ENCODE data around the gene CCR7. TPM values are rescaled to one million over a fixed set of nuclear protein-coding genes. Genes with fewer than 3 reads are reported as not detected.

CCR7 gene
- total RNA-seq (2014; rRNA removed) = 0.26 TPM in 1 of 2 replicates, not detected in the other
- polyA plus RNA-seq (2012) = 0.53 TPM

- no peak for DNase-seq (ENCODE audit: low read depth)
Measured at GRCh38 chr17:40564883-40565768, at the start of gene CCR7. Gene CCR7 (minus strand): TSS chr17:40565472. CDS start chr17:40565409, 63 bp downstream.

DNA sequence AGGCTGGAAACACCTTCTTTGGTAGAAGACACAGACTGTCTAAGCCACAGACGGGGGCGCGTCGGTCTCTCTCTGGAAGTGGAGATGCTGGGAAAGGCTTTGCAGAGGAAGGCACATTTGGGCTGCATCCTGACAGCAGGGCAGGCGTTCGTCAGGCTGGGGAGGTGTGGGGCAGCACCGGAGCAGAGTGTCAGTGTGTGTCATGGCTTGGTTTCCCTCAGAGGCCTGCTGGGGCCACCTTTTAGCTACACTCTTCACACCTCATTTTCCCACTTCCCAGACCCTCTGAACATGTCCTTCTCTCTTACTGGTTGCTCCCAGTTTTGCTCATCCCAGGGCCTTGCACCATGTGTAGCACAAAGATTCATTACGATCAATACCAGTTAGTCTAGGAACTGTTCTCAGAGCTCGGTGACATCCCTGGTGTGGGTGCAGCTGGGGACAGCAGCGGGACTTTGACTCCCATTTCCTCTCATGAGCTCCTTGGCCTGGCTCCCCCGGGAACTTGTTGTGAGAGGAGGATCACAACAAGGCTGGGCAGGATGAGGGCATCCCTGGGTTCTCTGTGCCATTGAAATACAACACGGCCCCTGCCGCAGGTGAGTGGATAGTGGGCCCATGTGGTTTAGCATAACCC is 49.3 kb upstream of the CCR7 start:
- DNase-seq (ENCODE audit: low read depth) = no peak

DNA sequence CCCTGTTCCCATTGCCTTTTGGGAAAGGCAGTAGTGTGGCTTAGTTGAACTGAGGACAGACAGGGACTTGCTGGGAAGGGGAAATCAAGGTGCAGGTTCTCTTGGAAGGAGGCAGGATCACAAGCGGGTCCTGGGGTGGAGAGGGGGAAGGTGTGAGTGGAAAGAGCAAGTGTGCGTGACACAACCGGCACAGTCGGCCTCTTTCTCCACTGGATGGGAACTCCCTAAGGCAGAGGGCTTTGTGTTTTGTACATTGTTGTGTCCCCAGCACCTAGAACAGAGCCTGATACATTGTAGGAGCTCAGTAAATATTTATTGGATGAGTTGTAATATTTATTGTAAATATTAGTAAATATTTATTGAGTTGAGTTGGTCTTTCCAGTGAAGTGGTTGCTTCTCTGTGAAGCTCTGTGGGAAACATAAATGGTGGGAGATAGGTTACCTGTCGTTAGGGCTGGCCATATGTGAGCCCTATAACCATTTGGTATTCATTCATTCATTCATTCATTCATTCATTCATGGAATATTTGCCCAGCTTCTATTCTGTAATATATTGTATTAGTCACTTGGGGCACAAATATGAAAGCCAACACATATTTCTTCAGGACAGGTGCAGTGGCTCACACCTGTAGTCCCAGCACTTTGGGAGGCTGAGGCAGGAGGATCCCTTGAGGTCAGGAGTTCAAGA is 48.3 kb upstream of the CCR7 start:
- no peak for DNase-seq (ENCODE audit: low read depth)

GRCh38 chr17:40612599-40613244 is 47.5 kb upstream of the CCR7 start:
- no peak for DNase-seq (ENCODE audit: low read depth)

DNA sequence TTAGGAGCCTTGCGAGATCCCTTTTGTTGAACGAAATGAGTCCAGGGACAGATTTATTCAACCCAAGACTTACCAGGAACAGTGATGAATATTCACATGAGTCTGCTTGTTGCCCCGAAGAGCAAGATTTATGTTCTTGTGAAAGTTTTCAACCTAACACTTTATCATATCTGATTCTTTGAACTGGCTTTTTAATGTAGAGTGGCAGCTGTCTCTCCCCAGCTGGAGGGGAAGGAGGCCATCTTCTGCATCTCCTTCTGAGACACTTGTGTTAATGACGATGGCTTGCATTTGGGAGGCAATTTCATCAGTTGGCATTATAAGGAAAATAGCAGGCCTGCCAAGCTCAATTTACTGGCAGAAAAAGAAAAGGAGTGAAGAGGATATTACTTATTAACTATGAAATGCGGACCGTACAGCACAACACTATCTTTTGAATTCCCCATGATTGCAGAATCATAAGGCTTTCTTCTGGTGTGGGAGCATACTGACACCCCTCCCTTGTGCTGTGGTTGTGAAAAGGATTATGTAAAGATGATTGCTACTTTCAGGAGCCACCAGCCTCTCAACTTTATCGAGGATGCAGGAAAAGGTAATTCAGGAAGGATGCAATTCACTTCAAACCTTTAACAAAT is 46.7 kb upstream of the CCR7 start:
- no peak for DNase-seq (ENCODE audit: low read depth)

DNA sequence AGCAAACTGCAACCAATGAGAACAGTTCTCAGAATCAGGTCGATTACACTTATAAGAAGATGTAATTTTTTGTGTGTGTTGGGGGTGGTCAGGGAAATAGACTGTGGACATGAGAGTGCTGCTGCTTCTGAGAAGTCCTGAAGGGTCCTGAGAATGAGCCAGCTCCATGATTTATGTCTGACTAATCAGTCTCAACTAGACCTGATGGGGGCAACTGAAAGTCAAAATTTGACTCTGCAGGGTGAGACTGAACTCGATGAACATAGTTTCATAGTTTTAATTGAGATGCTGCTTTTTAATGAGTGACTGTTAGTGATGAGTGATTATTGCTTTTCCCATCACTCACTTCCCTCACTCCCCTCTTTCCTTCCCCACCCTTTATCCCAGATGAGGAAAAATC is 45.1 kb upstream of the CCR7 start:
- no peak for DNase-seq (ENCODE audit: low read depth)

DNA sequence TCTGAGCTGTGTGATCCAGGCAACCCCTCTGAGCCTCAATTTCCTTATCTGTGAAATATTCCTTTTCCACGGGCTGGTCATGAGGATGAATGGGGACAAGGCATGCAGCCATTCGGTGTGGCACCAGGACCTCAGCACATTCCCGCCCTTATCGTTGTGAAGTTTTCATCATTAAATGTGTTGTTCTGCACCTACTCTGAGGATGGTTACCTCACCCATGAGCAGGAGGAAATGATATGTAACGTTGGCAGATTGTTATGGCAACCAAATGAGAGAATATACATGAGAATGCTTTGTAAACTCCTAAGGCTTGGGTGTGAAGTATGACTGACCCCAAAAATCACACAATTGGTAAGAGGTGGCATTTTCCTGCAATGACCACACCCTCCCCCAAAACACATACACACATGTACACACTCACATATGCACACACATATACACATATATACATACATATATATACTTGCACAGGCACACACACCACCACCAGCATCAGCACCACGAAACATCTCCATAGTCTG is 42.8 kb upstream of the CCR7 start:
- no peak for DNase-seq (ENCODE audit: low read depth)

DNA sequence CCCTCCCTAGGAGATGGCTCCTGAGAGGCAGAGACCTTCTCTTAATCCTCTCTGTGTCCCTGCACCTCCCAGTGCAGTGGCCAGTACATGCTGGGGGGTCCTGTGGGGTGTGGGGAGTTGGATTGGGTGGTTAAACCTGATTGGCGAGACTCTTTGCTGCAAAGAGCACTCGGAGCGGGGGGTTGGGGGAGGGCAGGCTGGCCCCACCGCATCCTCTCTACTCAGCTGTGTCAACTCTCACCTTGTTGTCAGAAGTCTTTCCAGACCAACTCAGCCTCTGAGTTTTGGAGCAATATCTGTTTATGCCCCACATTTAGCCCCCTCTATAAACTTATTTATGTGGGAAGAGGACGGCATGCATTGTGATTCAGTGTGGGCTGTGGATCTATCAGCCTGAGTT is 42.4 kb upstream of the CCR7 start:
- DNase-seq (ENCODE audit: low read depth) = no peak

- DNase-seq (ENCODE audit: low read depth) = no peak
Measured at GRCh38 chr17:40606548-40607353, 41.5 kb upstream of the CCR7 start.

DNA sequence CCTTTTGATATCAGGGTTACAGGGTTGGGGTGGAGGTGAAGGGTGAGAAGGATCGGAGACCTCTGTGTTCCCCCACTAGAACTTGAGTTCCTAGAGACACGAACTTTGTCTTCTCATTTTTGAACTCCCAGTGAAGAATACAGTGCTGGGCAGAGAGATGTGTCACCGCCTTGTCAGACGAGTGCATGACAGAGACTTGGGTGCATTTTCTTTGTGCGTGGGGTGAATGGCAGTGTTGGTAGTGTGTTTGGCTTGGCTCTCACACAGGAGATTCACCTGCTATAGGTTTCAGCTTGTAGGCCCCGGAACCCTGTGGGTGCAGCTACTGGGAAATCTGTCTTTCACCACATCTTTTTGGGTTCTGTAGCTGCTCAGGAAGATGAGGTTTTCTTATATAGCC is 40.0 kb upstream of the CCR7 start:
- DNase-seq (ENCODE audit: low read depth) = no peak

GRCh38 chr17:40604327-40605080 is 39.2 kb upstream of the CCR7 start:
- DNase-seq (ENCODE audit: low read depth) = no peak

DNA sequence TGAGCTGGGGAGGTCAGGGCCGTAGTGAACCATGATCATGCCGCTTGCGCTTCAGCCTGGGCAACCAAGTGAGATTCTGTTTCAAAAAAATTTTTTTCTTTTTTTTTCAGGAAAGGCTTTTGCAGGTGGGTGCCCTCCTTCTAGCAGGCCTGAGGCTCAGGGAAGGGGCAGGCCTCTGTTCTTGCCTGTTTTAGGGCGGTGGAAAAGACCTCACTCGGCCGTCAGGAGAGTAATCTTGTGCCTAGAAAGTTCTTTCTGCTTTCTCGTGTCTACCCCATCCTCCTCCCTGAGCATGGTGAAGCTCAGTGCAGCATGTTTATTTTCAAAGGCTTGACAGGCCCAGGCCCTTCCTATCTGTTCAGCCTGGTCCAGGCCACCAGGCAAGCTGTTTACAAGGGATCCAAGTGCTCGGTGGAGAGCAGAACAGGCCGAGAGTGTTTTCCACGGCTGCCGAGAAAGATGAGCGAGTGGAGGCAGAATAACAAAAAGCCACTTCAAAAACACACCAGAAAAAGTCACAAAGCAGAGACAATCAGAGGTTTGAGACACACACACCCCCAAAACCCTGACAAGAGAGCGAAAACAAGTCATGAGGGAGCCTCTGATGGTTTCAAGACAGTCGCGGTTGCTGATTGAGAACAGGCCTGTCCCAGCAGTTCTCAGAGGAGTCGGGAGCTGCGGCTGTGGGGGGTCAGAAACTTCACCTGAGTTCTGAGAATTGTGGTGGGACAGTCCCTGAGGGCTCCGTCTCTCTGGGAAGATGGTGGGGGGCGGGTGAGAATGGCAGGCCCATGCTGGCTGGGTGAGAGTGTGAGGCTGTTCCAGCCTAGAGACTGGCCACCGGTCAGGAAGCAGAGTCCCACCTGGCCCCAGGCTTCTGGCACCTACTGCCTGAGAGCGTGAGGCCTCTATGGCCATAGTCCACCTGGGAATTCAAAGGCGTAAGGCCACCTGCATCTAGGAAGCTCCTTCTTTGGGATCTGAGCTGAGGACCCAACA is 37.5 kb upstream of the CCR7 start:
- no peak for DNase-seq (ENCODE audit: low read depth)

DNA sequence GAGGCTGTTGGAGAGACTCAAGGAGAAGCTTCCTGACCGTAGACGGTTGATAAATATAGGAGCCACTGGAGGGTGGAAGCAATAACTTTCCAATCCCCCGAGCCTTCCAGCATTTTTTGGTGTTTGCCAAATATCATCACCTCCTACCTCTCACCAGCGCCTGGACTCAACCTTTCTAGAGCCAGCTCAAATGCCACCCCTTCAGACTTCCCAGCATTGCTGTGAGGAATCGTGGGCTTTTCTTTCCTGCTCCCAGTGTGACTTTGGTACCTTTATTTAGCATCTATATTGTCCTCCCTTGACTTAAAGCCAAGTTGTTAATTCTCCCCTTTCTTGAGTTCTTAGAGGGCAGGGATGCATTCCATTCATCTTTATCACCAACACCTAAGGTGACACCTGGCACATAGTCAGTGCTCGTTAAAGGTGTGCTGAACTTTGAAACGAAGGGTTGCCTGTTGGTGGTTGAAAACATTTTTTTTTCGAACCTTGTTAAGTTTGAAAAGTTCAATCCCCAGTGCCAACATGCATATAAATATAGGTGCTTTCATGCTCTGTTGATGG is 35.3 kb upstream of the CCR7 start:
- no peak for DNase-seq (ENCODE audit: low read depth)

- no peak for DNase-seq (ENCODE audit: low read depth)
Measured at GRCh38 chr17:40599468-40599763, 34.1 kb upstream of the CCR7 start.

- DNase-seq (ENCODE audit: low read depth) = peak; percentile 72
Measured at GRCh38 chr17:40598619-40599467, 33.6 kb upstream of the CCR7 start.

- DNase-seq (ENCODE audit: low read depth) = no peak
Measured at GRCh38 chr17:40598301-40598618, 33.0 kb upstream of the CCR7 start.

GRCh38 chr17:40597556-40598300 is 32.5 kb upstream of the CCR7 start:
- DNase-seq (ENCODE audit: low read depth) = no peak

Measured in LHCN-M2 (cell line).